Measurements from ENCODE around the gene BTBD16. TPM values are rescaled to one million over a fixed set of nuclear protein-coding genes. Genes with fewer than 3 reads are reported as not detected.

The BTBD16 gene
- total and polyA plus RNA-seq, 7 experiments from 2014 or later, result not detected

- H3K27me3 Mint-ChIP-seq, result peaks cover 0 to 18% (median 11%) of the 10 kb centered on the region in 5 donors
- ATAC-seq (no peak), DNase-seq (no peak)
- H3K27ac ChIP-seq (ENCODE audit: low read depth, low read length), result no peak overlapping the region
- no peaks in the 10 kb centered on the region for H3K36me3 Mint-ChIP-seq
- no peaks in the 10 kb centered on the region for H3K27me3 ChIP-seq (ENCODE audit: control insufficient read depth in 2 of 2, insufficient read depth in 2 of 2, low read length in 2 of 2)
- H3K4me3 Mint-ChIP-seq, result no peak overlapping the region
- H3K9me3 ChIP-seq (ENCODE audit: control insufficient read depth in 2 of 3, low read length in 3 of 3), result no peaks in the 10 kb centered on the region
- H3K4me1 Mint-ChIP-seq, result no peaks in the 10 kb centered on the region
- CTCF ChIA-PET, result no interaction called here
- POLR2A ChIA-PET, result no interaction called here
- H3K4me3 ChIP-seq (ENCODE audit: low read length), result no peak overlapping the region
- intact Hi-C loops (cut with micrococcal nuclease), result no loop called here
- H3K4me1 ChIP-seq (ENCODE audit: control insufficient read depth in 2 of 2, insufficient read depth in 2 of 2, low read length in 2 of 2), result no peaks in the 10 kb centered on the region
- H3K9me3 Mint-ChIP-seq, result peaks cover 0 to 10% (median 4%) of the 10 kb centered on the region in 11 donors
- no peaks in the 10 kb centered on the region for H3K36me3 ChIP-seq (ENCODE audit: control insufficient read depth in 2 of 3, insufficient read depth in 3 of 3, low read length in 3 of 3)
- no peak overlapping the region for H3K27ac Mint-ChIP-seq
These were observed 35.6 kb downstream of the BTBD16 start for GRCh38 chr10:122306744-122307143.

- Mint-ChIP-seq H3K36me3 (no peaks in the 10 kb centered on the region), H3K4me1 (no peaks in the 10 kb centered on the region), H3K27ac (no peak overlapping the region), H3K9me3 (peaks cover 0 to 10% (median 4%) of the 10 kb centered on the region in 11 donors), H3K4me3 (no peak overlapping the region), H3K27me3 (peaks cover 0 to 22% (median 16%) of the 10 kb centered on the region in 5 donors)
- ATAC-seq (no peak), DNase-seq (peak in 1 of 9 donors; percentile 4)
- no peaks in the 10 kb centered on the region for H3K27me3 ChIP-seq (ENCODE audit: control insufficient read depth in 2 of 2, insufficient read depth in 2 of 2, low read length in 2 of 2)
- intact Hi-C loops (cut with micrococcal nuclease), result no loop called here
- POLR2A ChIA-PET, result no interaction called here
- H3K36me3 ChIP-seq (ENCODE audit: control insufficient read depth in 2 of 3, insufficient read depth in 3 of 3, low read length in 3 of 3), result no peaks in the 10 kb centered on the region
- no peaks in the 10 kb centered on the region for H3K4me1 ChIP-seq (ENCODE audit: control insufficient read depth in 2 of 2, insufficient read depth in 2 of 2, low read length in 2 of 2)
- CTCF ChIA-PET, result no interaction called here
- H3K9me3 ChIP-seq (ENCODE audit: control insufficient read depth in 2 of 3, low read length in 3 of 3), result no peaks in the 10 kb centered on the region
- no peak overlapping the region for H3K4me3 ChIP-seq (ENCODE audit: low read length)
- H3K27ac ChIP-seq (ENCODE audit: low read depth, low read length), result no peak overlapping the region
These were observed 36.7 kb downstream of the BTBD16 start for GRCh38 chr10:122307669-122308416.

GRCh38 chr10:122308417-122309141 is 37.5 kb downstream of the BTBD16 start:
- Histone ChIP-seq H3K9me3 (ENCODE audit: control insufficient read depth in 2 of 3, low read length in 3 of 3) (no peaks in the 10 kb centered on the region), H3K4me3 (ENCODE audit: low read length) (no peak overlapping the region), H3K4me1 (ENCODE audit: control insufficient read depth in 2 of 2, insufficient read depth in 2 of 2, low read length in 2 of 2) (no peaks in the 10 kb centered on the region), H3K36me3 (ENCODE audit: control insufficient read depth in 2 of 3, insufficient read depth in 3 of 3, low read length in 3 of 3) (no peaks in the 10 kb centered on the region), H3K27me3 (ENCODE audit: control insufficient read depth in 2 of 2, insufficient read depth in 2 of 2, low read length in 2 of 2) (no peaks in the 10 kb centered on the region), H3K27ac (ENCODE audit: low read depth, low read length) (no peak overlapping the region)
- H3K4me1 Mint-ChIP-seq, result no peaks in the 10 kb centered on the region
- peaks cover 0 to 25% (median 17%) of the 10 kb centered on the region in 5 donors for H3K27me3 Mint-ChIP-seq
- H3K36me3 Mint-ChIP-seq, result no peaks in the 10 kb centered on the region
- H3K27ac Mint-ChIP-seq, result no peak overlapping the region
- ChIA-PET POLR2A (no interaction called here), CTCF (no interaction called here)
- no peak overlapping the region for H3K4me3 Mint-ChIP-seq
- peaks cover 0 to 10% (median 4%) of the 10 kb centered on the region in 11 donors for H3K9me3 Mint-ChIP-seq
- DNase-seq (no peak), ATAC-seq (no peak)
- intact Hi-C loops (cut with micrococcal nuclease), result no loop called here

- Mint-ChIP-seq H3K36me3 (no peaks in the 10 kb centered on the region), H3K4me3 (no peak overlapping the region), H3K4me1 (no peaks in the 10 kb centered on the region), H3K27me3 (peaks cover 5 to 29% (median 17%) of the 10 kb centered on the region in 5 donors), H3K9me3 (peaks cover 0 to 7% (median 4%) of the 10 kb centered on the region in 11 donors), H3K27ac (no peak overlapping the region)
- DNase-seq, result no peak
- no peaks in the 10 kb centered on the region for H3K4me1 ChIP-seq (ENCODE audit: control insufficient read depth in 2 of 2, insufficient read depth in 2 of 2, low read length in 2 of 2)
- ChIA-PET CTCF (no interaction called here), POLR2A (no interaction called here)
- H3K9me3 ChIP-seq (ENCODE audit: control insufficient read depth in 2 of 3, low read length in 3 of 3), result no peaks in the 10 kb centered on the region
- no peak overlapping the region for H3K27ac ChIP-seq (ENCODE audit: low read depth, low read length)
- no peak for ATAC-seq
- no peaks in the 10 kb centered on the region for H3K36me3 ChIP-seq (ENCODE audit: control insufficient read depth in 2 of 3, insufficient read depth in 3 of 3, low read length in 3 of 3)
- no peaks in the 10 kb centered on the region for H3K27me3 ChIP-seq (ENCODE audit: control insufficient read depth in 2 of 2, insufficient read depth in 2 of 2, low read length in 2 of 2)
- no peak overlapping the region for H3K4me3 ChIP-seq (ENCODE audit: low read length)
- intact Hi-C loops (cut with micrococcal nuclease), result no loop called here
These were observed 39.4 kb downstream of the BTBD16 start for GRCh38 chr10:122310311-122311050.

- Histone ChIP-seq H3K27me3 (ENCODE audit: control insufficient read depth in 2 of 2, insufficient read depth in 2 of 2, low read length in 2 of 2) (no peaks in the 10 kb centered on the region), H3K4me3 (ENCODE audit: low read length) (no peak overlapping the region), H3K9me3 (ENCODE audit: control insufficient read depth in 2 of 3, low read length in 3 of 3) (no peaks in the 10 kb centered on the region), H3K36me3 (ENCODE audit: control insufficient read depth in 2 of 3, insufficient read depth in 3 of 3, low read length in 3 of 3) (no peaks in the 10 kb centered on the region), H3K27ac (ENCODE audit: low read depth, low read length) (no peak overlapping the region), H3K4me1 (ENCODE audit: control insufficient read depth in 2 of 2, insufficient read depth in 2 of 2, low read length in 2 of 2) (no peaks in the 10 kb centered on the region)
- H3K4me3 Mint-ChIP-seq, result no peak overlapping the region
- peaks cover 5 to 29% (median 17%) of the 10 kb centered on the region in 5 donors for H3K27me3 Mint-ChIP-seq
- H3K9me3 Mint-ChIP-seq, result peaks cover 0 to 2% (median 0%) of the 10 kb centered on the region in 11 donors
- no peak for ATAC-seq
- no peaks in the 10 kb centered on the region for H3K4me1 Mint-ChIP-seq
- intact Hi-C loops (cut with micrococcal nuclease), result no loop called here
- no peak overlapping the region for H3K27ac Mint-ChIP-seq
- DNase-seq, result no peak
- ChIA-PET CTCF (no interaction called here), POLR2A (no interaction called here)
- no peaks in the 10 kb centered on the region for H3K36me3 Mint-ChIP-seq
These were observed 39.9 kb downstream of the BTBD16 start for GRCh38 chr10:122311051-122311410.

GRCh38 chr10:122311716-122312115 is 40.6 kb downstream of the BTBD16 start:
- Histone ChIP-seq H3K4me3 (ENCODE audit: low read length) (no peak overlapping the region), H3K36me3 (ENCODE audit: control insufficient read depth in 2 of 3, insufficient read depth in 3 of 3, low read length in 3 of 3) (no peaks in the 10 kb centered on the region), H3K27me3 (ENCODE audit: control insufficient read depth in 2 of 2, insufficient read depth in 2 of 2, low read length in 2 of 2) (no peaks in the 10 kb centered on the region), H3K4me1 (ENCODE audit: control insufficient read depth in 2 of 2, insufficient read depth in 2 of 2, low read length in 2 of 2) (no peaks in the 10 kb centered on the region), H3K27ac (ENCODE audit: low read depth, low read length) (no peak overlapping the region), H3K9me3 (ENCODE audit: control insufficient read depth in 2 of 3, low read length in 3 of 3) (no peaks in the 10 kb centered on the region)
- Mint-ChIP-seq H3K27me3 (peaks cover 5 to 33% (median 17%) of the 10 kb centered on the region in 5 donors), H3K36me3 (no peaks in the 10 kb centered on the region), H3K4me3 (no peak overlapping the region), H3K9me3 (no peaks in the 10 kb centered on the region), H3K27ac (no peak overlapping the region), H3K4me1 (no peaks in the 10 kb centered on the region)
- ChIA-PET POLR2A (no interaction called here), CTCF (interaction anchor here (1.1 kb wide), 1 partner anchor 9 kb away, joined by 3 read pairs; no protein-coding TSS in a partner anchor)
- intact Hi-C loops (cut with micrococcal nuclease), result no loop called here
- no peak for DNase-seq
- ATAC-seq, result no peak
